Left ventricle myocardium superior (tissue), 1 donor: ENCODE data around the gene SLC35E1. TPM values are rescaled to one million over a fixed set of nuclear protein-coding genes. Genes with fewer than 3 reads are reported as not detected.
A peak's percentile ranks its signal among the peaks of the same experiment; 100 is the strongest.
"Not testable (repeated sequence)": the region's sequence is repeated elsewhere in the genome, so short reads cannot be mapped to it uniquely, and the experiment has no call there.

Experiments used
- ATAC-seq: fragments of 200-7000 bp; cut with Tn5 transposase; one replicate; pipeline ENCODE4 v1.9.1; 2020; ENCODE audit warnings: mild to moderate bottlenecking, moderate library complexity
- DNase-seq: peaks from one replicate; pipeline ENCODE4 v3.0.0-alpha.2; 2020
- intact Hi-C: fragments of 100-400 bp; cut with micrococcal nuclease; formaldehyde crosslinking; loops from one replicate; pipeline ENCODE4 v1.11.0; 2022
- total RNA-seq: library from RNA; stranded (reverse); fragmentation: NEBNext Ultra II Directional; extraction: Animal tissue kit (Norgen Biotek cat#: 25700); gene quantifications from one replicate; pipeline ENCODE4 v1.2.1, GENCODE V29; 2021
- donor health status: DM: no; HTN: yes; CAD: no; lungs with severe emphysema.

The SLC35E1 gene
- total RNA-seq, 1 donor from 2014 or later = 22.9 TPM

DNA sequence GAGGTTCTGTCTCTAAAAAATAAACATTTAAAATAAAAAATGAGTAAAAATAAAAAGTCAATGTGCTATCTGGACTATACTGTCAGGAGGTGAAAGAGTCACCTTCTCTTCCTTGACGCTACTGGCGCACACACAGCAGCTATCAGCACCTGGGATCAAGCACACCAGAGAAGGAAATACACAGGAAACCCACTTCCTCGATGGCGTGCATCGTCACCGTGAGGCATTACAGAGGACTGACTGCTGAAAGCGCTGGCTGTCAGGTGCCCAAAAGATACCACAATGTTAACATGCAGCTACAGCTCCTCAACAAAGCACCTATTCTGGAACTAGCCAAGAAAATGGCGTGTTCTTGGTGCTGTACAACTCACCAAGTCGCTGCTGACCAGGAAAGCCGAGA lies 6.1 kb downstream of the SLC35E1 start:
- ATAC-seq (peak; percentile 34), DNase-seq (no peak)
- intact Hi-C loops = no loop called here

DNA sequence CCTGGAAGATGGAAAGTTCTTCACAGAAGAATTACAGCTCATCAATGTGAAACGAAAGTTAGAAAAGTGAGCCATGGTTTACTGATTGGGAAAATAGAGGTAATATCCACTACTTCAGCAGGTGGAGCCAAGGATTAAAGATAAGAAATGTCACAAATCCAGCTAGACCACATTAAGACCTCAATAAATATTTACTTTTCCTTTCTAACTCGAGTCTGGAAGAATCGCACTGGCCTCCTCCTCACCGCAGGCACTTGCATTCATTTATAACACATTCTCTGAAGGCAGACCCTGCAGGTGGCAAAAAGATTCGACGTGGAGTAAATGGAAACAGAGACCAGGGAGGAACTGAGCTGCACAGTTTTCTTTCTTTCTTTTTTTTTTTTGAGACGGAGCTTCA lies 7.4 kb downstream of the SLC35E1 start:
- intact Hi-C loops = no loop called here
- DNase-seq (no peak), ATAC-seq (no peak)

DNA sequence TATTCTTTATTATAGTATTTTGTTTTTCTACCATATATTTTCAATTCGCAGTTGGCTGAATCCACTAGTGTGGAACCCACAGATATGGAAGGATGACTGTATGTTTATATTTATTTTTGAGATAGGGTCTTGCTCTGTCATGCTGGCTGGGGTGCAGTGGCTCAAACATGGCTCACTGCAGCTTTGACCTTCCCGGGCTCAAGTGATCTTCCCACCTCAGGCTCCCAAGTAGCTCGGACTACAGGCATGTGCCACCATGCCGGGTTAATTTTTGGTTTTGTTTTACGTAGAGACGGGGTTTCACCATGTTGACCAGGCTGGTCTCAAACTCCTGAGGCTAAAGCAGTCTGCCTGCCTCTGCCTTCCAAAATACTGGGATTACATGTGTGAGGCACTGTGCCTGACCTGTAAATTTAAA lies 9.6 kb downstream of the SLC35E1 start:
- intact Hi-C loops = no loop called here
- DNase-seq (no peak), ATAC-seq (no peak)

DNA sequence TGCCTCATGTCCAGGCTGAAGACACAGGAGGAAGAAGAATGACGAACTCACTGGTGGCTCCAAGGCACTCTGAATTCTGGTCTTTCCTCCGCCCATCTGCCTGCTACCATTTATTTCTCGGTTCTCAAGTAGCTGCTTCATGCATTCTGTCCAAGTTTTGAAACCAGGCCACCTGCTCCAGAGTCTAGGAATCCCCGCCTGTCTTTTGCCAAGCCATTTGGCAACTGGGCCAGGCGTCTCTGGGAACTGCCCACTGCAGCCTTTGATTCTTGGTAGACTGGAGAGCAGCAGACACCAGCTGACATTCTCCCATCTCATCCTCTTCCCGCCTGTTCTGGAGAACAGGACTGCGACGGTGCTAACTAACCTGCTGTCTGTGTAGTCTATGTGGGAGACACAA lies 10.8 kb downstream of the SLC35E1 start:
- intact Hi-C loops = no loop called here
- no peak for DNase-seq
- no peak for ATAC-seq

DNA sequence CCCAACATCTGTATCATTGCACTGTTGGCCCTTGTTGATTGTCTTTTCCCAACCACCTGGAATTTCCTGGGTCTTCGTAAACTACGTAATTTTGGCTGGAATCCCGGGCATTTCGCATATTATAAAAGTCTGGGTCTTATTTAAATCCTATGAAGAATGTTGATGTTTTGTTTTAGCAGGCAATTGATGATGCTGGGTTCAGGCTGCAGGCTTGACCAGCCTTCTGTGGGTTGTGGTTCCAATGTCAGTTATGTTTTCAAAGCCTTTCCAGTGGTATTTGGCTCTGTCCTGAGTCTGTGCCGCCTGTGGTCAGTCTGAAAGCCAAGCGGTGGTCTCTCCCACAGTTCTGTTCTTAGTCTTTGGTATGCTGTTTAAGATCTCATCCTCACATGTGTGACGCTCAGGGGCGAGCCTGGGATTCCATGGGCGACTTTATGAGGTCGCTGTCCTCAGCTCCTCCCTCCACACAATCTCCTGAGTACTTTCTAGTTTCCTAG lies 12.4 kb downstream of the SLC35E1 start:
- DNase-seq (no peak), ATAC-seq (no peak)
- intact Hi-C loops = no loop called here

DNA sequence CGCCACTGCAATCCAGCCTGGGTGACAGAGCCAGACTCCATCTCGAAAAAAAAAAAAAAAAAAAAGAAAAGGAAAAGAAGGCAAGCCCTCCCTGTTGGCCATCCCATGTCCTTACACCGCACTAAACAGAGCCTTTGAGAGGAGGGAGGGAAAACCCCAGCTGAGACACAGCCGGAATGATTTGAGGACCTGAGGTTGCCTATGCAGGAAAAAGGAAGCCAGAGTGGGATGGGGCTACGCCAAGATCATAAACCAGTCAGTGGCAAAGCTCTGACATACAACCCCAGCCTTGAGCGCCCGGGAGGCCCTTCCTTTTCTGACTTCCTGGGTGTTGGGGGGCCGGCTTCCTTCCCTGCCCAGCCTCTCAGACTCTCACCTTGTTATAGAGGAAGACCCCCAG lies 17.4 kb downstream of the SLC35E1 start:
- intact Hi-C loops = no loop called here
- ATAC-seq (no peak), DNase-seq (no peak)

DNA sequence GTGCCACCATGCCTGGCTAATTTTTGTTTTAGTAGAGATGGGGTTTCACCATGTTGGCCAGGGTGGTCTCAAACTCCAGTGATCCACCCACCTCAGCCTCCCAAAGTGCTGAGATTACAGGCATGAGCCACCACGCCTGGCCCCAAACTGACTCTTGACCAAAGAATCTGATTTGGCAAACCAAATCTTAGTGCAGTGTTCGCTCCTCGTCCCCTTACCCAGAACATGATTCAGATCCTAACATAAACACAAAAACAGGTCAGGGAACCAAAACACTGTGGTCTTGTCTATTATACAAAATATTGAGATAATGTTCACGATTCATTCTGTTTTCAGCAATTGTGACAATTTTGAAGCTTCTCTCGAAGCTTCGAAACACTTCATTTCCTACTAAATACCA lies 20.3 kb downstream of the SLC35E1 start:
- intact Hi-C loops, DNase-seq, ATAC-seq: not testable (repeated sequence)

DNA sequence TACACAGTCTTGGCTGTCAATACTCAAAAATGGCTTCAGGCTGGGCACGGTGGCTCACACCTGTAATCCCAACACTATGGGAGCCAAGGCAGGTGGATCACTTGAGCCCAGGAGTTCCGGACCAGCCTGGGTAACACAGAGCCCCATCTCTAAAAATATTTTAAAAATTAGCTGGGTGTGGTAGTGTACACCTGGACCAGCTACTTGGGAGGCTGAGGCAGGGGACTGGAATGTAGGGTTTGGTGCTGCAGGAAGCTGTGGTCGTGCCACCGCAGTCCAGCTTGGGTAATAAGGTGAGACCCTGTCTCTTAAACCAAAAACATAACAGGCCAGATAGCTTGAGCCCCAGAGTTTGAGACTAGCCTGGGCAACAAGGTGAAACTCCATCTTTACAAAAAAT lies 23.3 kb downstream of the SLC35E1 start:
- ATAC-seq (no peak), DNase-seq (no peak)
- intact Hi-C loops = no loop called here

DNA sequence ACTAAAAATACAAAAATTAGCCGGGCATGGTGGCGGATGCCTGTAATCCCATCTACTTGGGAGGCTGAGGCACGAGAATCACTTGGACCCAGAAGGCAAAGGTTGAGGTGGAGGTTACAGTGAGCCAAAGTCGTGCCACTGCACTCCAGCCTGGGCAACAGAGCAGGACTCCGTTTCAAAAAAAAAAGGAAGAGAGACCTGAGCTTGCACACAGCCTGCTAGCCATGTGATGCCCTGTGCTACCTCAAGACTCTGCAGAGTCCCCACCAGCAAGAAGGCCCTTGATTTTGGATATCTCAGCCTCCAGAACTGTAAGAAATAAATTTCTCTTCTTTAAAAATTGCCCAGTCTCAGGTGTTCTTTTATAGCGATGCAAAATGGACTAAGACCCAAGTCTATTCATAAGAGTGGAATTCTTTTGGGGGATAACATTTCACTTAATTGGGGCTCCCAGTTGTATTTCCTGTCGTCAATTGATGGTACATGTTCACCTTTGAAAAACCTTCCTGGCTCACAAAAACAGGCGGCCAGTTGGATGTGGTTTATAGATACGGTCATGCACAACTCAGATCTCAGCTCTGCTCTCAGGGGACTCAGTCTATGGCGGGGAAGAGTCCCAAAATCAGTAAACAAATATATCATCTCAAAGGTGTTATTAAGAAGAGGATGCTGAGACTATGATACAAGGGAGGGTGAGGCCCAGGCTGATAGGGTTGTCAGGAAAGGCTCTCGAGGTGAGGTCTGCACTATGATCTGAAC lies 27.6 kb downstream of the SLC35E1 start:
- no peak for DNase-seq
- intact Hi-C loops = no loop called here
- ATAC-seq = no peak

DNA sequence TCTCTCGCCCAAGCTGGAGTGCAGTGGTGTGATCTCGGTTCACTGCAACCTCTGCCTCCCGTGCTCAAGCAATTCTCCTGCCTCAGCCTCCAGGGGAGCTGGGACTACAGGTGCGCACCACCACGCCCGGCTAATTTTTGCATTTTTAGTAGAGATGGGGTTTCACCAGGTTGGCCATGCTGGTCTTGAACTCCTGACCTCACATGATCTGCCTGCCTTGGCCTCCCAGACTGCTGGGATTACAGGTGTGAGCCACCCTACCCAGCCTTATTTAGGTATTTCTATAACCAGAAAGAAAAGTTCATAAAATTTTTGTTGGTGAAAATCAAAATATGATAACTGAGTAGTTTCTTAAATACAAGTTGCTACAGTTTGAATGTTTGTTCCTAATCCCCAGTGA lies 28.5 kb downstream of the SLC35E1 start:
- DNase-seq, intact Hi-C loops, ATAC-seq: not testable (repeated sequence)

DNA sequence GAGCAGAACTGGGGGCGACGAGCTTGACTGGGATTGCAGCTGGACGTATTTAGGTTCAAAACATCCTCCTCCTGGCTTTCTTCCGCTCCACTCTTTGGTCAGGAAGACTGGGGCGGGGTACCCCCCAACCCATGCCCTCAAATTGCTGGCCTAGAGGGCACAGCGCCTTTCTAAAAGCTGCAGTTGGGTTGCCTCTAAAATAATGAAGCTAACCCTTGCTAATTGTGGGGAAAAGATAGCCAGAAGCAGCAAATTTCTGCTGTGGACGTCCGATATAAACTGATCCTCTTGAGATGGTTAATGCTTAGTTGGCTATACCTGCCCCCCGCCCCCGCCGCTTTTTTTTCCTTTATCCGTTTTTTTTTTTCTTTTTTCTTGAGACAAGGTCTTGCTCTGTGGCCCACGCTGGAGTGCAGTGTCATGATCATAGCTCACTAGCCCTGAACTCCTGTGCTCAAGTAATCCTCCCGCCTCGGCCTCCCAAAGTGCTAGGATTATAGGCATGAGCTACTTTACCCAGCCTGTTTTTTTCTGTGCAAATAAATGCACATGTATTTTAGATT lies 29.2 kb downstream of the SLC35E1 start:
- DNase-seq = no peak
- no peak for ATAC-seq
- intact Hi-C loops = no loop called here

DNA sequence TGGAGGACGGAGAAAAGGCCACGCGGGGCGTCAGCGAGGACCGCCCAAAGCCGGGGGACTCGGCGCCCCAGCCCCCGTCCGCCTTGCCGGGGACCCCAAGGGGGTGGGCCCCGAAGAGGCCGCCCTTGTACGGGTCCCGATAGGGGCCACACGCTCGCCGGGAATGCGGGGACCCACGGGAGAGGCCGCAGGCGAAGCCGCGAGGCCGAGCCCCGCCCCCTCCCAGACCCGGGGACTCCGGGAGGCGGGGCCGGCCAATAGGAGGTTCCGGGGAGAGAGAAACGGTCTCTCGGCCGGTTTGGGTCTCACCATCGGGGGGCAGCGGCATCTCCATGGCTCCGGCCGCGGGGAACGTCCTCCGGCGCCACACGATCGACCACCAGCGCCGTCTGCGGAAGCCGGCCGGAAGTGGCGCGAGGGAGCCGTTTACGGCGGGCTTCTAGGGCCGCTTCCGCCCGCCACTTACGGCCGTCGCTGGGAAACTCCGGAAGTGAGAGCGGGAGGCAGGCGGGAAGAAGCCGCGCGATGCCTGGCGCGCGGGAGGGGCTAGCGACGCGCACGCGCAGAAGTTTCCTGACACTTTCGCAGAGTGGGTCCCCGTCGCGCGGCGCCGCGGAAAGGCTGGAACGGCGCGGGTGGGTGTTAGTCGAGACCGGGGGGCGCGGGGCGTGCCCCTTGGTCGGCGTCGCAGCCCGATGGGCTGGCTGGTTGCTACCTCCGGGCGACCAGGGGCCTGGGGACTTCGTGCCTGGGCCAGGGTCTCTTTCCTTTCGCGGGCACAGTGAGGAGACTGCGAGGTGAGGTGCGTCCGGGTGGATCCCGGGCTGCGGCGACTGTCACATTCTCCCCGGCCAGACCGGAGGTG lies 29.9 kb downstream of the SLC35E1 start, which contains the start of gene CHERP:
TSS of gene CHERP (minus strand) at position 393 of the 865 bp plus-strand sequence. CDS start at position 334, 59 bp downstream.
- intact Hi-C loops = no loop called here
- peak; percentile 97 for DNase-seq
- ATAC-seq = peak; percentile 97

DNA sequence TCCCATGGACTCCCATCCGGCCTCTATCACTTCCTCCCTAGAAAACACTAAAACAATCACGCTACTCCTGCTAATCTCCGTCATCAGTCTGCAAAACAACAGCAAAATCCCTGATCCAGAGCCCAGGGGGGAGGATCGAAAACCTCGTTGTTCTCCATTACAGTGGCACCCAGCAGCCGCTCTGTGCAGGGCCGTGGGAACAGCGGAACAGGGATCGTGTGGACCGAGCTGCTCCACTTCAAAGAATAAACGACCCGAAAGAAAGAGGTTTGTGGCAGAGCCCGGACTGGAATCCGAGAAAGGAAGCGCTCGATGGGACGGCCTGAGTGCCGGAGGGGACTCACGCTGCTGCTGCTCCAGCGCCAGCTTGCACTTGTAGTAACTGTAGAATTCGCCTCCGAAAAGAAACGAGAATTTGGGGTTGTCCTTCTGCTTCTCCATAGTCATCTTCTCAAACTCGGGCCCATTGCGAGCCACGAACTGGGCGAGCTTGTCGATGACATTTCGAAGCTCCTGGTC lies 30.6 kb downstream of the SLC35E1 start:
- intact Hi-C loops = no loop called here
- ATAC-seq (no peak), DNase-seq (no peak)

DNA sequence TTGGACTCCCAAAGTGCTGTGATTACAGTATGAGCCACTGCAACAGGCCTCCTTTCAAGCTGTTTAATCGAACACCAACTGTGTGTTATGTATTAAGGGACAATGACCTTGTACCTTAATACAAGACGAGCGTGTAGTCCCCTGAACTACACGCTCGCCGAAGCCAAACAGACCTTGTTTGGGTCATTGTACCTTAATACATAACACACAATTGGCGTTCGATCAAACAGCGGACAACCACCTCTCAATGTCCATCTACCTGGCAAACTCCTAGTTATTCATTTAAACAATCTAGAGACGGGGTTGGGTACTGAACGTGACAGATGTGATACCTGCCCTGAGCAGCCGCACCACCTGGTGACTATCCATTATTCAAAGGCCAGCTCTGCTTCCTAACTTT lies 31.3 kb downstream of the SLC35E1 start:
- ATAC-seq (no peak), DNase-seq (no peak)
- intact Hi-C loops = no loop called here

DNA sequence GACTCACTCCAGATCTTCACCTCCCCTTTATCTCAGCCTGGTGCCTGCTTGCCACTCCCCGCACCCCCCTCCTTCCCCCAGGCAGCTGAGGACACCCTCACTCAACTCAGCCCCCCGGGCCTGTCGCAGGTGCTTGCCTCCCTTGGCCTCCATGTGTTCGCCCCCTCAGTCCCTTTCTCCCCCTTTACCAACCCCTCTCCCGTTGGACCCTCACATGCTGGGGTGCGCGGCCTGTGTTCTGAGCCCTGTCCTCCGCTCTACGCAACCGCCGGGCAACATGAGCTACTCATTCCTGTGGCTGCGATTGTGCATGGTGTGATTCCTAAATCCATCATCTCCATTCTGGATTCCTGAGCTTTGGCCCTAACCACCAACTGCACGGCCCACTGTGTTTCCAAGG lies 35.1 kb downstream of the SLC35E1 start:
- ATAC-seq (no peak), DNase-seq (no peak)
- intact Hi-C loops = no loop called here

DNA sequence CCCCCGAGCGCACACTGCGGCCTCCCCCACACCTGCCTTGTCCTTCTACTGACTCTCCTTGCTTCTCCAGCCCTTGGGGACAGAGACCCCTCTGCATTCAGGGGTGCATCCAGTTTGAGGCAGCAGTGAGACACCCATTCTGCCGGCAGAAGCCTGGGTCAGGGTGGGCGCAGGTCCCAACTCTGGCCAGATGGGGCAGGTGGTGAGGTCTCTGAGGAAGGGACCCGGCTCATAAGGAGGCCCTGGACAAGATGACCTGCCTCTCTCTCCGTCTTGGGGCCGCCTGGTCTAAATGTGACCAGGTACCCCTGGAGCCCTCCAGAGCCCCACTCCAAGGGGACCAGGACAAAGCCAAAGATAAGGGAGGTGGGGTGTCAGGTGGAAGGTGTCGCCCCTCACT lies 36.1 kb downstream of the SLC35E1 start:
- DNase-seq (no peak), ATAC-seq (no peak)
- intact Hi-C loops = no loop called here

DNA sequence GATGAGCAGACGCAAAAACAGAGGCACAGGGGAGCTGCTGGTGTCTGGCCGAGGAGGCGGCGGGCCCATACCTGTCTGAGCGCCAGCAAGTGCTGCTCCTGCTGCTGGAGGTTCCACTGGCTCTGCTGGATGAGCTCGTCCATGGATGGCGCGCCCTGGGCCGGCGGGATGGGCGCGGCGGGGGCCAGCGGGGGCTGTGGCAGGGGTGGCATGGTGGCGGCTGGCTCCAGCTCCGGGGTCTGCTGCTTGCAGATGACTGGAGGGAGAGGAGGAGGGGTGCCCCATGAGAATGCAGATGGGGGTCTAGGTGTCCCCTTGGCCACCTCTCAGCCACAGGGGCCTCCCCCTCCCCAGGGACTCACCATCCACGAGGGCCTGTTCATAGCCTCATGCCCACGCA lies 36.8 kb downstream of the SLC35E1 start:
- intact Hi-C loops = no loop called here
- ATAC-seq = no peak
- DNase-seq = no peak

DNA sequence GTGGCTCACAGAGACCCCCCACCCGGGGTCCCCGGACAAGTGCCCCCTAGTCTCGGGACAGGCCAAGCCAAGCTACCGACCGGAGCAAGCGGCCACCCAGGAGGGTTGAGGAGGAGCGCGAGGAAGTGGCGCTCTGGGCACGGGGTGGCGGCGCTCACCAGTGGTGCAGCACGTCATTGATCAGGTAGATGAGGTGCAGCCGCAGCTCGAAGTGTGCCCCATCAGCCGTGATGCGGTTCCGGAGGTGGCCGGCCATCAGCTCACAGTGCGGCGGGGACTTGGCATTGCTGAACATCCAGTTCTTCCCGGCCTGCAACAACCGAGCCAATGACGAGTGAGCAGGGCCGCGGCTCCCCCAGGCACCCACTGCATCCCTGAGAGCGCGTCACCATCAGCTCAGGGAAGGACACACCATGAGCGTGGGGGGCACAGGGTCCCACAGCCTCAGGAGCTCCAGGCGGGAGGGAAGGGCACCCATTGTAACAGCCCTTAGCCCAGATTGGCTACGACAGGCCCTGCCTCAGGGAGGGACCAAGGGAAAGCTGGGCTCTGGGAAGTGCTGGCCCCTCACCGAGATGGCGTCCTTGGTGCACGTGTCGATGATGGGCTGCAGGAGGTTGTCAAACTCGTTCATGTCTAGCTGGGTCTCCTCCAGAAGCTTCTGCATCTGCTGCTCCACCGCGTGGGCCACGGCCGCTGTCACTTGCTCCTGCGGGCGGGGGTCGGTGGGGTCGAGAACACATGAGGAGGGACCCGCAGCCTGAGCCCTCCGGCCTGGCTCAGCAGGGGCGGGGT lies 39.6 kb downstream of the SLC35E1 start:
- ATAC-seq = no peak
- intact Hi-C loops = no loop called here
- DNase-seq = no peak

DNA sequence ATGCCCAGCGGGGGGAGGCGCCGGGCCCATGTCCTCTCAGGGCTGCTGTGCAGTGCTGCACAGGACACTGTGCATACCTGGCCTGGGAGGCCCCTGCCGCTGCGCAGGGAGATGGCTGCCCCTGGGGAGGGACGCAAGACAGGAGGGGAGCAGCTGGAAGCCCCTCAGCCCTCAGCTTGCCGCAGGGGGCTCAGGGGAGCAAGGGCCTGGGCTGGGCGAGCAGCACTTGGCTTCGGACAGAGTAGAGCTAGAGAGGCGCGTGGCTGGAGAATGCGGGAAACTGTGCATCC lies 40.9 kb downstream of the SLC35E1 start:
- DNase-seq = no peak
- ATAC-seq = no peak
- intact Hi-C loops = no loop called here
